COLO668 (cell line): ENCODE data around the gene APH1A.
"Not testable (repeated sequence)": the region's sequence is repeated elsewhere in the genome, so short reads cannot be mapped to it uniquely, and the experiment has no call there.

Source experiments
- DNase-seq: peaks from one replicate; lab custom pipeline; 2025; ENCODE audit not compliant: unreplicated experiment; lab: John Stamatoyannopoulos, UW

Gene APH1A

DNA sequence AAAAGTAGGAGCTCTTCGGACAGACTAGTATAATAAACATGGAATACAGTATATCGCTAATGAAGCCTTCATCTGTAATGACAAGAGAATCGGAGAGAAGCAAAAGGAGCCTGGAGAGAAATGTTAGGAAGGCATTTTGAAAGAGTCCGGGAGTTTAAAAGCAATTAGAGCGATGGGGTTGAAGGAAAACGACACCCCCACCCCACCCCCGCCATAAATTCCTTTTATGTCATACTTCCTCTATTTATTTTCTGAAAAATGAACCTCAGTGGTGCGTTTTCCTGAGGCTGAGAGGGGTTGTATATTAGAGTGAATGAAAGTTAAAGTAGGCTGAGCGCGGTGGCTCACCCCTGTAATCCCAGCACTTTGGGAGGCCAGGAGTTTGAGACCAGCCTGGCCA, 635 bp upstream of the APH1A start:
- DNase-seq, result no peak

DNA sequence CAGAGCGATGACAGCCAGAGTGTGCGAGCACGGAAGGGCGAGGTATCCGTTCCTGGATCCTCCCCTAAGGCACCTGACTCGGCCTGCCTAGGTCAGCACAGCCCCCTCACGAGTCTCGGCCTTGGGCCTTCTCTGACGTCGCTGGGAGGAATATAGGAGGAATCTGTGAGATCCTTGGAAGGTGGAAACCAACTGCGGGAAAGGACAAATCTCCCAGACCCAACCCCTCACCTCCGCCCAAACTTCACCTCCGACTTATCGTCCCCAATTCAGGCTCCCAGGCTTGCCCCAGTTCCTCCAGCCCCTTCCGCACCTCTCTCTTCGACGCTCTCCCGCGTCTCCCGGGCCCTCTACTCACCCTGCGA, 494 bp downstream of the APH1A start:
- peak; percentile 42 for DNase-seq

- DNase-seq, result no peak
These were observed 920 bp downstream of the APH1A start for GRCh38 chr1:150267896-150268295.

DNA sequence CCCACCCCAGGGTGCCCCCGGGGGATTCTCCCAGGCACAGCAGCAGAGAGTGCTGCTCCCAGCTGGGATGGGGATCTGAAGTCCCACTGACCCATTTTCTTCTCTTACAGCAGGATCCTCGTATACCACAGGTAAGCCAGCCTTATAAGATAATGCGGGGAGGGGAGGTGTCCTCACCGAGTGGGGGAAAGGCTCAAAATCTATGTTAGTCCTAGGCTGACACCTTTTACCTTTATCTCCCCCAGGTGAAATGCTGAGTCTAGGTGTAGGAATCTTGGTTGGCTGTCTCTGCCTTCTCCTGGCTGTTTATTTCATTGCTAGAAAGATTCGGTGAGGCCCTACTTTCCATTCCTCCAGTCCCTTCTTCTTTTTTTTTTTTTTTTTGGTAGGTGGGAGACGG, 5.3 kb downstream of the APH1A start:
- DNase-seq, result no peak

DNA sequence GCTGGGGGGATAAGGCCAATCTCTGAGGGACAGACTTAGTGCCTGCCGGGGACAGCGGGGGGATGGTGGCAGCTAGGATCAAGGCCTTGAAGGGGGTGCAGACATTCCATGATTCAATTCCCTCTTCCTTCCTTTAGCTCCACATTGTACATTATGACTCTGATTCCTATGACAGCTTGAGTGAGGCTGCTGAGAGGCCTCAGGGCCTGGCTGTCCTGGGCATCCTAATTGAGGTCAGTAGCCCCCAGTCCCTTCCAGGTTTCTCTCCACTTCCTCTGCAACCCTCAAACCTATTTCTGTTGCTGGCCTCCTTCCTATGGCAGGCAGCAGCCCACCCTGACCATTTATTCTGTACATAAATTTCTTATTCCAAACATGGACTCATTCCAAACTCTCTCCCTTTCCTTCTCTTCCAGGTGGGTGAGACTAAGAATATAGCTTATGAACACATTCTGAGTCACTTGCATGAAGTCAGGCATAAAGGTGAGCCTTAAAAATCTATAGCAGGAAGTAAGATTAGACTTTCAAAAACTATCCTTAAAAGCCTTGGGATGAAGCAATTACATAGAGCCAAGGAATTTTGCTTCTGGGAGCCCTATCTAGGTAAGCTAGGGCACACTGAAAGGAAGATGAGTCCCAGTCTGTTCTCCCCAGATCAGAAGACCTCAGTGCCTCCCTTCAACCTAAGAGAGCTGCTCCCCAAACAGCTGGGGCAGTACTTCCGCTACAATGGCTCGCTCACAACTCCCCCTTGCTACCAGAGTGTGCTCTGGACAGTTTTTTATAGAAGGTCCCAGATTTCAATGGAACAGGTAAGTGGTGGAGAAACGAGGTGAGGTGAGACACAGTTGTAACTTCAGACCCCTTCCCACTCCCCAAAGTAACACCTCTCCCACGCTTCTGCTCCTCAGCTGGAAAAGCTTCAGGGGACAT, 6.2 kb downstream of the APH1A start:
- DNase-seq, result no peak

DNA sequence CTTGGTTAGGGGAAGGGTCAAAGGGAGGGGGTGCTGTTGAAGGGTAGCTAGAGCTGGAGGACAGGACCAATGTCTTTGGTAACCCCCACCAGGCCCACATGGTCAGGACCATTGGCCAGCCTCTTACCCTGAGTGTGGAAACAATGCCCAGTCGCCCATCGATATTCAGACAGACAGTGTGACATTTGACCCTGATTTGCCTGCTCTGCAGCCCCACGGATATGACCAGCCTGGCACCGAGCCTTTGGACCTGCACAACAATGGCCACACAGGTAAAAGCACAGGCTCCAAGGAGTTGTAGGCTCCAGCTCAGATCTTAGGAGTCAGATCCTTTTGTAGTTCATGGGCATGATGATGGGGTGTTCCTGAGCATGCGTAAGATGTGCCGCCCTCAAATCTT, 7.4 kb downstream of the APH1A start:
- DNase-seq, result no peak

GRCh38 chr1:150259758-150260669, 8.8 kb downstream of the APH1A start:
- no peak for DNase-seq

GRCh38 chr1:150259217-150259616, 9.6 kb downstream of the APH1A start:
- no peak for DNase-seq

GRCh38 chr1:150257624-150258585, 10.9 kb downstream of the APH1A start, which contains the start of gene CA14:
CA14 (plus strand) TSS chr1:150257774; CDS start chr1:150258129, 355 bp downstream.
- DNase-seq, result no peak

GRCh38 chr1:150256554-150257341, 12.1 kb downstream of the APH1A start:
- DNase-seq, result no peak

GRCh38 chr1:150256198-150256553, 12.6 kb downstream of the APH1A start:
- DNase-seq, result no peak

- DNase-seq, result no peak
These were observed 18.9 kb downstream of the APH1A start for GRCh38 chr1:150249936-150250335.

- DNase-seq, result no peak
These were observed 25.8 kb downstream of the APH1A start for GRCh38 chr1:150243003-150243402.

- no peak for DNase-seq
These were observed 31.1 kb downstream of the APH1A start for GRCh38 chr1:150237746-150238145.

DNA sequence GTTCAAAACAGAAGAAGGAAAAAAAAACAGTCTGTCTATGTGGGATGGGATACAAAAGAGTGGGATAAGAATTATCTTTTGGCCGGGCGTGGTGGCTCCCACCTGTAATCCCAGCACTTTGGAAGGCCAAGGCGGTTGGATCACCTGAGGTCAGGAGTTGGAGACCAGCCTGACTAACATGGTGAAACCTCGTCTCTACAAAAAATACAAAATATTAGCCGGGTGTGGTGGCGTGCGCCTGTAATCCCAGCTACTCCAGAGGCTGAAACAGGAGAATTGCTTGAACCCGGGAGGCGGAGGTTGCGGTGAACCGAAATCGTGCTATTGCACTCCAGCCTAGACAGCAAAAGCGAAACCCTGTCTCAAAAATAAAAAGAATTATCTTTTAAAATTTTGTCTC, 31.6 kb downstream of the APH1A start:
- DNase-seq, result not testable (repeated sequence)

- no peak for DNase-seq
These were observed 32.2 kb downstream of the APH1A start for GRCh38 chr1:150236614-150237100.

DNA sequence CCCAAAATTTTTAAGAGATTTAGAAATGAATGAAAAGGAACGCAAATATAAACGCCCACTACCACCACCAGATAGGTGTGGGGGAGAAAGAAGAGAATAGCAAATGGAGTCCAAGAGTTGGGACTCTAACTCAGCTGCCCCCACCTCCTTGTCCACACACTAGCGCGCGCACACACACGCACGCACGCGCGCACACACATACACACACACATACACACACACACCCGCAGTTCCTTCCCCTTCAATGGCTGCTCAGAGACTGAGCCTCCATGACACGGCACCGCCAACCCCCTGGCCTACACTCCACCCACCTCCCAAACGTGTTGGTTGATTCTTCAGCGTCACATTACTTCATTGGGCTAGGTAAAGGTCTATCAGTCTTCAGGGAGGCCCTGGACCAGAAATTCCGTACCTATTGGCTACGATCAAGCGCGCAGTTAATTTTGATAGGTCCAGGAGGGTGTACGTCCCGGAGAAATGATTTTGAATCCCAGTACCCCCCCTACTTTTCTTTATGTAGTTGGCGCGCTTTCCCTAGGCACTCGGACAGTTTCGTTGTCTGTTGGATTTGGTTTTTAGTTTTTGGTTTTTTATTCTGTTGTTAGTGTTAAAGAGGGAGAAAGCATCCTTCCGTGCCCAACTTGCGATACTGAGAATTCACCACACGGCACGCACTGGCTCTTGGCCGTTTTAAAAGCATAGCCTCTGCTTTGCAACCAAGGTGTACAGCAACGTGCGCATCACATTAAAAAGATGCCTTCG, 32.8 kb downstream of the APH1A start, which contains the start of gene ANP32E:
Gene ANP32E, minus strand, starts transcription at position 261 of the 762 bp plus-strand sequence. CDS start 326 bp downstream, outside the sequence.
- peak; percentile 96 for DNase-seq

GRCh38 chr1:150235294-150235851, 33.4 kb downstream of the APH1A start:
- peak; percentile 41 for DNase-seq
